ENCODE results near the gene RYR2. TPM values are rescaled to one million over a fixed set of nuclear protein-coding genes. Genes with fewer than 3 reads are reported as not detected.

Gene RYR2
- polyA plus RNA-seq, 1 experiment, result not detected

GRCh38 chr1:237035759-237036158 lies 6.2 kb upstream of the RYR2 start:
- no peak for TF ChIP-seq CTCF (IDR thresholded peaks at IDR 0.05; ENCODE audit: low read depth, low read length)
- DNase-seq (ENCODE audit: low read depth, low spot score), result no peak
- Histone ChIP-seq H3K27ac (ENCODE audit: low read depth, low read length) (no peak overlapping the region), H3K9me3 (ENCODE audit: control insufficient read depth, insufficient read depth, low read length) (no peaks in the 10 kb centered on the region), H3K27me3 (ENCODE audit: control insufficient read depth, insufficient read depth, low read length) (no peaks in the 10 kb centered on the region), H3K4me3 (ENCODE audit: low read depth, low read length) (no peak overlapping the region)
- ChIA-PET CTCF (no interaction called here), POLR2A (no interaction called here)

GRCh38 chr1:237038211-237038610 lies 3.8 kb upstream of the RYR2 start:
- DNase-seq (ENCODE audit: low read depth, low spot score), result no peak
- Histone ChIP-seq H3K9me3 (ENCODE audit: control insufficient read depth, insufficient read depth, low read length) (no peaks in the 10 kb centered on the region; the same call in 1 of the 2 replicates), H3K27ac (ENCODE audit: low read depth, low read length) (no peak overlapping the region), H3K4me3 (ENCODE audit: low read depth, low read length) (no peak overlapping the region), H3K27me3 (ENCODE audit: control insufficient read depth, insufficient read depth, low read length) (peaks cover 6% of the 10 kb centered on the region)
- no peak for TF ChIP-seq CTCF (IDR thresholded peaks at IDR 0.05; ENCODE audit: low read depth, low read length)
- ChIA-PET POLR2A (no interaction called here), CTCF (no interaction called here)

- CTCF ChIA-PET, result no interaction called here
- DNase-seq (ENCODE audit: low read depth, low spot score), result no peak
- no peaks in the 10 kb centered on the region; the same call in 1 of the 2 replicates for H3K9me3 ChIP-seq (ENCODE audit: control insufficient read depth, insufficient read depth, low read length)
- H3K27me3 ChIP-seq (ENCODE audit: control insufficient read depth, insufficient read depth, low read length), result peaks cover 12% of the 10 kb centered on the region
- no peak for TF ChIP-seq CTCF (IDR thresholded peaks at IDR 0.05; ENCODE audit: low read depth, low read length)
- H3K27ac ChIP-seq (ENCODE audit: low read depth, low read length), result no peak overlapping the region
- POLR2A ChIA-PET, result no interaction called here
- H3K4me3 ChIP-seq (ENCODE audit: low read depth, low read length), result no peak overlapping the region
Measured at GRCh38 chr1:237040823-237041222, 1.2 kb upstream of the RYR2 start.

- ChIA-PET CTCF (no interaction called here), POLR2A (no interaction called here)
- no peak for TF ChIP-seq CTCF (IDR thresholded peaks at IDR 0.05; ENCODE audit: low read depth, low read length)
- Histone ChIP-seq H3K27me3 (ENCODE audit: control insufficient read depth, insufficient read depth, low read length) (peaks cover 12% of the 10 kb centered on the region), H3K9me3 (ENCODE audit: control insufficient read depth, insufficient read depth, low read length) (no peaks in the 10 kb centered on the region; the same call in 1 of the 2 replicates), H3K27ac (ENCODE audit: low read depth, low read length) (no peak overlapping the region), H3K4me3 (ENCODE audit: low read depth, low read length) (no peak overlapping the region)
- no peak for DNase-seq (ENCODE audit: low read depth, low spot score)
Measured at GRCh38 chr1:237041461-237041794, 556 bp upstream of the RYR2 start.

- Histone ChIP-seq H3K9me3 (ENCODE audit: control insufficient read depth, insufficient read depth, low read length) (no peaks in the 10 kb centered on the region; the same call in 1 of the 2 replicates), H3K27me3 (ENCODE audit: control insufficient read depth, insufficient read depth, low read length) (peaks cover 12% of the 10 kb centered on the region), H3K4me3 (ENCODE audit: low read depth, low read length) (no peak overlapping the region), H3K27ac (ENCODE audit: low read depth, low read length) (no peak overlapping the region)
- POLR2A ChIA-PET, result no interaction called here
- CTCF ChIA-PET, result no interaction called here
- no peak for DNase-seq (ENCODE audit: low read depth, low spot score)
- no peak for TF ChIP-seq CTCF (IDR thresholded peaks at IDR 0.05; ENCODE audit: low read depth, low read length)
Measured at GRCh38 chr1:237042526-237042891, 525 bp downstream of the RYR2 start.

All from AG04450 (cell line).